Cardiac atrium fibroblast (primary cell): ENCODE results near the gene TOR4A. TPM values are rescaled to one million over a fixed set of nuclear protein-coding genes. Genes with fewer than 3 reads are reported as not detected.

ENCODE experiments used
- total RNA-seq: library from RNA; depleted of rRNA; stranded (reverse); fragments of >200 nt; gene quantifications from 2 replicates; pipeline ENCODE4 v1.2.3, GENCODE V29; 2015

The TOR4A gene
- total RNA-seq: 13.0 and 15.6 TPM in 2 replicates

GRCh38 chr9:137277329-137278041 is at the start of gene TOR4A:
TOR4A (plus strand) TSS chr9:137277726; CDS start chr9:137278690, 964 bp downstream.

GRCh38 chr9:137230705-137231371 is 46.7 kb upstream of the TOR4A start, which contains the start of gene SLC34A3:
SLC34A3 (plus strand) TSS chr9:137230901; CDS start chr9:137231703, 802 bp downstream.

GRCh38 chr9:137240841-137241489 is 36.6 kb upstream of the TOR4A start, which contains the start of gene TUBB4B:
TUBB4B (plus strand) TSS chr9:137241287; CDS start chr9:137241361, 74 bp downstream.

GRCh38 chr9:137251194-137251461 is 26.4 kb upstream of the TOR4A start, which contains the start of gene STPG3:
STPG3 (plus strand) TSS chr9:137251286; CDS start chr9:137251287, 1 bp downstream.

GRCh38 chr9:137254624-137255447 is 22.7 kb upstream of the TOR4A start, which contains the start of gene NELFB:
NELFB (plus strand) TSS chr9:137255327.

GRCh38 chr9:137302118-137302448 is 24.6 kb downstream of the TOR4A start, which contains the start of gene NRARP:
NRARP (minus strand) TSS chr9:137302271; CDS start chr9:137301928, 343 bp downstream.

Other genes starting within 250 kb of the TOR4A start
- 12.3 and 23.8 TPM in 2 replicates for gene ABCA2, start 249.5 kb upstream of the TOR4A start, total RNA-seq
- gene FUT7, start 245.6 kb upstream of the TOR4A start, total RNA-seq: not detected in 2 replicates
- gene NPDC1, start 231.5 kb upstream of the TOR4A start, total RNA-seq: 51.2 and 71.8 TPM in 2 replicates
- not detected in 2 replicates for gene ENTPD2, start 223.7 kb upstream of the TOR4A start, total RNA-seq
- gene SAPCD2, start 207.2 kb upstream of the TOR4A start, total RNA-seq: 0.18 and 2.6 TPM in 2 replicates
- gene UAP1L1, start 200.2 kb upstream of the TOR4A start, total RNA-seq: 8.5 and 10.7 TPM in 2 replicates
- gene MAN1B1, start 190.7 kb upstream of the TOR4A start, total RNA-seq: 86.1 and 101 TPM in 2 replicates
- gene DPP7, start 163.0 kb upstream of the TOR4A start, total RNA-seq: 136 and 138 TPM in 2 replicates
- not detected in 2 replicates for gene GRIN1, start 138.6 kb upstream of the TOR4A start, total RNA-seq
- not detected in 2 replicates for gene LRRC26, start 107.7 kb upstream of the TOR4A start, total RNA-seq
- not detected in 2 replicates for gene TMEM210, start 105.7 kb upstream of the TOR4A start, total RNA-seq
- gene ANAPC2, start 89.2 kb upstream of the TOR4A start, total RNA-seq: 13.5 and 20.3 TPM in 2 replicates
- gene SSNA1, start 89.0 kb upstream of the TOR4A start, total RNA-seq: 52.2 and 74.0 TPM in 2 replicates
- 5.8 and 7.2 TPM in 2 replicates for gene TPRN, start 77.0 kb upstream of the TOR4A start, total RNA-seq
- 26.7 and 38.4 TPM in 2 replicates for gene TMEM203, start 72.1 kb upstream of the TOR4A start, total RNA-seq
- gene NDOR1, start 72.0 kb upstream of the TOR4A start, total RNA-seq: 8.3 and 9.4 TPM in 2 replicates
- gene RNF208, start 55.5 kb upstream of the TOR4A start, total RNA-seq: 0.16 TPM in 1 of 2 replicates, not detected in the other
- not detected in 2 replicates for gene CYSRT1, start 52.6 kb upstream of the TOR4A start, total RNA-seq
- gene RNF224, start 50.2 kb upstream of the TOR4A start, total RNA-seq: not detected in 2 replicates
- not detected in 2 replicates for gene SLC34A3, start 46.8 kb upstream of the TOR4A start, total RNA-seq
- gene TUBB4B, start 36.4 kb upstream of the TOR4A start, total RNA-seq: 223 and 269 TPM in 2 replicates
- gene STPG3, start 26.4 kb upstream of the TOR4A start, total RNA-seq: not detected in 2 replicates
- gene NELFB, start 22.4 kb upstream of the TOR4A start, total RNA-seq: 44.6 and 49.7 TPM in 2 replicates
- gene NRARP, start 24.5 kb downstream of the TOR4A start, total RNA-seq: 0.18 and 1.9 TPM in 2 replicates
- 2.8 and 4.0 TPM in 2 replicates for gene EXD3, start 145.4 kb downstream of the TOR4A start, total RNA-seq
- 0.16 TPM in 1 of 2 replicates, not detected in the other for gene NOXA1, start 145.7 kb downstream of the TOR4A start, total RNA-seq
- gene ENTPD8, start 163.6 kb downstream of the TOR4A start, total RNA-seq: not detected in 2 replicates
- 40.3 and 49.1 TPM in 2 replicates for gene NSMF, start 181.6 kb downstream of the TOR4A start, total RNA-seq